NB4 (cell line): ENCODE data around the gene ZFYVE21.

Source experiments
- POLR2A ChIP-seq: IDR thresholded peaks from 2 replicates; pipeline ENCODE4 v1.6.1; 2011; ENCODE audit warnings: mild to moderate bottlenecking; ENCODE audit not compliant: insufficient read length; ENCODE audit errors: extremely low read depth
- TF ChIP-seq, protein P1 (sequence below): IDR thresholded peaks from one replicate; pipeline ENCODE4 v1.5.1; 2012; ENCODE audit warnings: low read depth, low read length

DNA sequence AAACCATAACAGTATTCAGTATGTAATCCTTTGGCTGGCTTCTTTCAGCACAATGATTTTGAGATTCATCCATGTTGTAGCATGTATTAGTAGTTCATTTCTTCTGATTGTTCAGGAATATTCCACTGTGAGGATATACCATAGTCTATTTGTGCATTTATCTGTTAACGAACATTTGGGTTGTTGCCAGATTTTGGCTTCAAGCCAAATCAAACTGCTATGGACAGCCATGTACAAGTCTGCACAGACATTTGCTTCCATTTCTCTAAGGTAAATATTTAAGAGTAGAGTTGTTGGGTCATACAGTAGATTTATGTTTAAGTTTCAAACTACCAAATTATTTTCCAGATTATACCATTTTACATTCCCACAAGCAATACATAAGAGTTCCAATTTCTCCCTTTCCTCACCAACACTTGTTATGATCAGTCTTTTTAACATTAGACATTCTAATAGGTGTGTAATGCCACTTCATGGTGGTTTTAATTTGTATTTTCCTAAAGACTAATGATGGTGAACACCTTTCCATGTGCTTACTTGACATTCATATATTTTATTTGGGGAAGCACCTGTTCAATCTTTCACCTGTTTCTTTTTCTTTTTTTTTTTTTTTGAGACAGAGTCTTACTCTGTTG, 56.6 kb downstream of the ZFYVE21 start:
- TF ChIP-seq, protein P1, sequence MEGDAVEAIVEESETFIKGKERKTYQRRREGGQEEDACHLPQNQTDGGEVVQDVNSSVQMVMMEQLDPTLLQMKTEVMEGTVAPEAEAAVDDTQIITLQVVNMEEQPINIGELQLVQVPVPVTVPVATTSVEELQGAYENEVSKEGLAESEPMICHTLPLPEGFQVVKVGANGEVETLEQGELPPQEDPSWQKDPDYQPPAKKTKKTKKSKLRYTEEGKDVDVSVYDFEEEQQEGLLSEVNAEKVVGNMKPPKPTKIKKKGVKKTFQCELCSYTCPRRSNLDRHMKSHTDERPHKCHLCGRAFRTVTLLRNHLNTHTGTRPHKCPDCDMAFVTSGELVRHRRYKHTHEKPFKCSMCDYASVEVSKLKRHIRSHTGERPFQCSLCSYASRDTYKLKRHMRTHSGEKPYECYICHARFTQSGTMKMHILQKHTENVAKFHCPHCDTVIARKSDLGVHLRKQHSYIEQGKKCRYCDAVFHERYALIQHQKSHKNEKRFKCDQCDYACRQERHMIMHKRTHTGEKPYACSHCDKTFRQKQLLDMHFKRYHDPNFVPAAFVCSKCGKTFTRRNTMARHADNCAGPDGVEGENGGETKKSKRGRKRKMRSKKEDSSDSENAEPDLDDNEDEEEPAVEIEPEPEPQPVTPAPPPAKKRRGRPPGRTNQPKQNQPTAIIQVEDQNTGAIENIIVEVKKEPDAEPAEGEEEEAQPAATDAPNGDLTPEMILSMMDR, result no peak
- no peak for TF ChIP-seq POLR2A
